IMR-90 (cell line): ENCODE data around the gene DMD. TPM values are rescaled to one million over a fixed set of nuclear protein-coding genes. Genes with fewer than 3 reads are reported as not detected.

Experiments used
- ATAC-seq: fragments of 200-7000 bp; cut with Tn5 transposase; 2 replicates; pipeline ENCODE4 v1.9.1; 2020; ENCODE audit warnings: low read depth, mild to moderate bottlenecking, moderate library complexity
- BruUV-seq: library from RNA; stranded (reverse); fragments of 400-500 nt; replicated peaks from 2 replicates; lab custom pipeline; 2021; lab: Mats Ljungman, UMichigan
- CTCF ChIA-PET: fragments of 300-600 bp; formaldehyde crosslinking; extraction: SDS; loops from one replicate; lab custom pipeline; 2021; ENCODE audit warnings: antibody characterized with exemption; lab: Yijun Ruan, JAX
- POLR2A ChIA-PET: fragments of 300-600 bp; sonication (Branson Sonifier 250); formaldehyde crosslinking; loops from one replicate; lab custom pipeline; 2022; ENCODE audit warnings: antibody characterized with exemption; ENCODE audit not compliant: unreplicated experiment; lab: Charles Lee
- DNase-seq: peaks from one replicate; pipeline ENCODE4 v3.0.0; 2013
- H2AFZ ChIP-seq: replicated peaks from 2 replicates; pipeline ENCODE3; 2013; ENCODE audit warnings: low read length, mild to moderate bottlenecking; ENCODE audit not compliant: poor library complexity
- H2AK5ac ChIP-seq: 2 replicates; pipeline ENCODE4 v1.6.1; 2013; ENCODE audit warnings: low read depth, low read length, inconsistent platforms
- H2AK9ac ChIP-seq: replicated peaks from 2 replicates; pipeline ENCODE3; 2013; ENCODE audit warnings: mild to moderate bottlenecking, low read depth, low read length, moderate library complexity; ENCODE audit not compliant: poor library complexity
- H2BK120ac ChIP-seq: 2 replicates; pipeline ENCODE4 v1.6.1; 2013; ENCODE audit warnings: low read depth, low read length, inconsistent platforms
- H2BK15ac ChIP-seq: 3 replicates; pipeline ENCODE4 v1.6.1; 2013; ENCODE audit warnings: low read depth, low read length, inconsistent platforms
- H2BK20ac ChIP-seq: 2 replicates; pipeline ENCODE4 v1.6.1; 2013; ENCODE audit warnings: low read depth, mild to moderate bottlenecking, inconsistent platforms, low read length, moderate library complexity
- H2BK5ac ChIP-seq: 2 replicates; pipeline ENCODE4 v1.6.1; 2013; ENCODE audit warnings: mild to moderate bottlenecking, low read depth, low read length, inconsistent platforms; ENCODE audit not compliant: poor library complexity, severe bottlenecking
- H3K14ac ChIP-seq: replicated peaks from 2 replicates; pipeline ENCODE4 v1.6.1; 2013; ENCODE audit warnings: low read depth, low read length, inconsistent platforms
- H3K18ac ChIP-seq: 2 replicates; pipeline ENCODE4 v1.6.1; 2013; ENCODE audit warnings: low read depth, low read length, control low read depth
- H3K23ac ChIP-seq: 2 replicates; pipeline ENCODE4 v1.6.1; 2013; ENCODE audit warnings: low read depth, low read length, inconsistent platforms
- H3K27ac ChIP-seq: 2 replicates; pipeline ENCODE4 v1.5.1; 2013; ENCODE audit warnings: mild to moderate bottlenecking, control low read depth, low read length; ENCODE audit not compliant: insufficient read depth
- H3K27me3 ChIP-seq: 2 replicates; pipeline ENCODE4 v1.6.1; 2013; ENCODE audit warnings: low read length; ENCODE audit not compliant: control insufficient read depth, insufficient read depth
- H3K36me3 ChIP-seq: 2 replicates; pipeline ENCODE4 v1.6.1; 2013; ENCODE audit warnings: low read length, mixed read lengths; ENCODE audit not compliant: control insufficient read depth, insufficient read depth
- H3K4ac ChIP-seq: 2 replicates; pipeline ENCODE4 v1.6.1; 2013; ENCODE audit warnings: low read depth, low read length, inconsistent platforms
- H3K4me1 ChIP-seq: 2 replicates; pipeline ENCODE4 v1.6.1; 2013; ENCODE audit warnings: low read length, mixed read lengths; ENCODE audit not compliant: control insufficient read depth, insufficient read depth
- H3K4me2 ChIP-seq: 2 replicates; pipeline ENCODE4 v1.6.1; 2013; ENCODE audit warnings: low read depth, mild to moderate bottlenecking, control low read depth, low read length, moderate library complexity
- H3K4me3 ChIP-seq: 2 replicates; pipeline ENCODE4 v1.5.1; 2013; ENCODE audit warnings: low read depth, mild to moderate bottlenecking, control low read depth, low read length, moderate library complexity; ENCODE audit not compliant: insufficient read depth
- H3K56ac ChIP-seq: 2 replicates; pipeline ENCODE4 v1.6.1; 2013; ENCODE audit warnings: low read length, inconsistent platforms; ENCODE audit not compliant: insufficient read depth; ENCODE audit errors: extremely low read depth
- H3K79me1 ChIP-seq, 2 experiments: 2 replicates each; pipeline ENCODE4 v1.6.1; 2013; ENCODE audit warnings: low read length in 2 of 2, inconsistent platforms in 1 of 2, low read depth in 1 of 2
- H3K9ac ChIP-seq: 2 replicates; pipeline ENCODE4 v1.6.1; 2013; ENCODE audit warnings: low read depth, low read length, control low read depth
- H3K9me1 ChIP-seq: 2 replicates; pipeline ENCODE4 v1.6.1; 2013; ENCODE audit warnings: low read length, inconsistent platforms; ENCODE audit not compliant: insufficient read depth
- H3K9me3 ChIP-seq: 2 replicates; pipeline ENCODE4 v1.6.1; 2013; ENCODE audit warnings: low read length; ENCODE audit not compliant: control insufficient read depth, insufficient read depth
- H4K20me1 ChIP-seq: 2 replicates; pipeline ENCODE4 v1.6.1; 2013; ENCODE audit warnings: low read length, inconsistent platforms; ENCODE audit not compliant: insufficient read depth
- H4K5ac ChIP-seq: 2 replicates; pipeline ENCODE4 v1.6.1; 2013; ENCODE audit warnings: mild to moderate bottlenecking, low read depth, low read length, control low read depth
- H4K8ac ChIP-seq, 2 experiments: 2 replicates each; pipeline ENCODE4 v1.6.1; 2013; ENCODE audit warnings: low read depth in 2 of 2, low read length in 2 of 2, control low read depth in 1 of 2, inconsistent platforms in 1 of 2
- H4K91ac ChIP-seq: 2 replicates; pipeline ENCODE4 v1.6.1; 2013; ENCODE audit warnings: low read depth, low read length, inconsistent platforms; ENCODE audit not compliant: insufficient read depth
- BHLHE40 ChIP-seq: fragments of 150-350 bp; IDR thresholded peaks from 2 replicates; pipeline ENCODE4 v1.6.1; 2016; ENCODE audit warnings: mild to moderate bottlenecking, low read depth, low read length
- CEBPB ChIP-seq: IDR thresholded peaks from 2 replicates; pipeline ENCODE4 v1.6.1; 2012; ENCODE audit warnings: low read depth, low read length, improper control_type of control experiment
- CHD1 ChIP-seq: IDR thresholded peaks from 2 replicates; pipeline ENCODE4 v1.6.1; 2012; ENCODE audit warnings: low read depth, low read length, improper control_type of control experiment
- ELK1 ChIP-seq: fragments of 150-350 bp; IDR thresholded peaks from 2 replicates; pipeline ENCODE4 v1.6.1; 2016; ENCODE audit warnings: low read depth, mild to moderate bottlenecking, low read length, moderate library complexity, borderline replicate concordance
- FOS ChIP-seq: fragments of 150-350 bp; IDR thresholded peaks from 2 replicates; pipeline ENCODE4 v1.6.1; 2016; ENCODE audit warnings: low read depth, low read length
- MXI1 ChIP-seq: IDR thresholded peaks from 2 replicates; pipeline ENCODE4 v1.6.1; 2012; ENCODE audit warnings: low read depth, mild to moderate bottlenecking, low read length, moderate library complexity, borderline replicate concordance
- NFE2L2 ChIP-seq: fragments of 150-350 bp; IDR thresholded peaks from 2 replicates; pipeline ENCODE4 v1.6.1; 2016; ENCODE audit warnings: low read depth, mild to moderate bottlenecking, low read length
- POLR2A ChIP-seq: IDR thresholded peaks from 2 replicates; pipeline ENCODE4 v1.6.1; 2012; ENCODE audit warnings: mild to moderate bottlenecking, low read depth, low read length
- RAD21 ChIP-seq: IDR thresholded peaks from 2 replicates; pipeline ENCODE4 v1.6.1; 2012; ENCODE audit warnings: low read length, improper control_type of control experiment
- RCOR1 ChIP-seq: IDR thresholded peaks from 2 replicates; pipeline ENCODE4 v1.6.1; 2012; ENCODE audit warnings: mild to moderate bottlenecking, low read length, improper control_type of control experiment; ENCODE audit not compliant: insufficient replicate concordance
- RFX5 ChIP-seq: IDR thresholded peaks from 2 replicates; pipeline ENCODE4 v1.8.0; 2012; ENCODE audit warnings: low read depth, mild to moderate bottlenecking, low read length, moderate library complexity
- USF2 ChIP-seq: fragments of 150-350 bp; IDR thresholded peaks from 2 replicates; pipeline ENCODE4 v1.6.1; 2017; ENCODE audit warnings: mild to moderate bottlenecking, antibody characterized with exemption, low read length, low read depth
- WGBS, 2 experiments: methylation state at CpG; one replicate each; pipeline versions ENCODE4 v1.1.5 to v1.1.7; 2013; ENCODE audit warnings: missing lambda C conversion rate in 2 of 2; ENCODE audit not compliant: insufficient read length in 1 of 2; ENCODE audit errors: extremely low coverage in 2 of 2; 5-methylcytosine and 5-hydroxymethylcytosine counted together
- dilution Hi-C: fragments of 300-500 bp; cut with HindIII; formaldehyde crosslinking; loops from one replicate; pipeline ENCODE4 v1.14.3; 2018; ENCODE audit warnings: low sequenced_read_pairs; ENCODE audit not compliant: unreplicated experiment
- in situ Hi-C: fragments of 300-500 bp; cut with MboI; formaldehyde crosslinking; loops from 3 replicates; pipeline ENCODE4 v1.14.3; 2019; ENCODE audit warnings: low sequenced_read_pairs, inconsistent platforms, mixed read lengths
- intact Hi-C: fragments of 100-400 bp; cut with micrococcal nuclease; formaldehyde crosslinking; loops from 2 replicates; pipeline ENCODE4 v1.10.0; 2022
- polyA plus RNA-seq, 3 experiments: library from polyadenylated mRNA; depleted of rRNA; stranded (reverse); fragments of >200 nt; gene quantifications; 2 replicates each; pipeline ENCODE4 v1.2.3, GENCODE V29; 2012; ENCODE audit warnings: low replicate concordance in 1 of 3
- total RNA-seq: library from RNA; depleted of rRNA; stranded (reverse); fragments of >200 nt; gene quantifications from 2 replicates; pipeline ENCODE4 v1.2.3, GENCODE V29; 2012

The DMD gene
- total and polyA plus RNA-seq, 2 of the 4 experiments (the other 2 are of a cell fraction) = 6.6 to 11.8 TPM

- BruUV-seq = no TSS peak
- in situ Hi-C loops = no loop called here
- 69% methylated on average over 3 of the region's 4 CpGs; no CpG with 5 or more reads in 1 of the 2 experiments for whole genome bisulfite sequencing, 2 experiments
These were observed 336.5 kb downstream of the DMD start for GRCh38 chrX:32874839-32875238.

More at GRCh38 chrX:32874839-32875238, 336.5 kb downstream of the DMD start:
- H2AK5ac ChIP-seq = no peak overlapping the region
- no peak overlapping the region for H2AFZ ChIP-seq
- H3K79me1 ChIP-seq = no peaks in the 10 kb centered on the region
- no peak for DNase-seq
- no peaks in the 10 kb centered on the region for H3K36me3 ChIP-seq
- no peak overlapping the region for H3K4ac ChIP-seq
- no peak overlapping the region for H3K27ac ChIP-seq
- H2AK9ac ChIP-seq = no peak overlapping the region
- ATAC-seq = no peak
- no peaks in the 10 kb centered on the region for H4K20me1 ChIP-seq
- no peak overlapping the region for H3K18ac ChIP-seq
- no peak overlapping the region for H4K91ac ChIP-seq
- intact Hi-C loops = no loop called here
- H2BK20ac ChIP-seq = no peak overlapping the region
- no peak overlapping the region for H3K56ac ChIP-seq
- no peak overlapping the region for H3K4me3 ChIP-seq
- no peak overlapping the region for H3K9ac ChIP-seq
- H3K9me3 ChIP-seq = no peaks in the 10 kb centered on the region
- no peaks in the 10 kb centered on the region; the same call in 1 of the 2 replicates for H3K4me1 ChIP-seq
- no peak overlapping the region for H4K8ac ChIP-seq
- no peak overlapping the region for H2BK5ac ChIP-seq
- H3K9me1 ChIP-seq = no peaks in the 10 kb centered on the region
- TF ChIP-seq CHD1 (no peak), POLR2A (no peak), USF2 (no peak), NFE2L2 (no peak), BHLHE40 (no peak), MXI1 (no peak), FOS (no peak), ELK1 (no peak), RAD21 (no peak), RFX5 (no peak), RCOR1 (no peak), CEBPB (no peak)
- H3K14ac ChIP-seq = no peak overlapping the region
- no peak overlapping the region for H3K4me2 ChIP-seq
- no peak overlapping the region for H4K5ac ChIP-seq
- dilution Hi-C loops = no loop called here
- no peaks in the 10 kb centered on the region for H3K27me3 ChIP-seq
- H2BK15ac ChIP-seq = no peak overlapping the region
- no peak overlapping the region for H3K23ac ChIP-seq
- CTCF ChIA-PET = no interaction called here
- no peak overlapping the region for H2BK120ac ChIP-seq
- POLR2A ChIA-PET = no interaction called here
